DND-41 (cell line): ENCODE results near the gene GYG2.
"Not testable (repeated sequence)": the region's sequence is repeated elsewhere in the genome, so short reads cannot be mapped to it uniquely, and the experiment has no call there.

ENCODE experiments used
- ATAC-seq: fragments of 200-7000 bp; cut with Tn5 transposase; 3 replicates; pipeline ENCODE4 v1.9.1; 2021; ENCODE audit warnings: low read depth; ENCODE audit not compliant: insufficient read depth
- DNase-seq: peaks from one replicate; pipeline ENCODE4 v3.0.0-alpha.2; 2020
- H2AFZ ChIP-seq: 2 replicates; pipeline ENCODE4 v1.6.0; 2012; ENCODE audit warnings: low read depth, low read length
- H3K27ac ChIP-seq: 2 replicates; pipeline ENCODE4 v1.5.1; 2012; ENCODE audit warnings: low read length, inconsistent platforms
- H3K27me3 ChIP-seq: fragments of 200-600 bp; sonication (generic); 2 replicates; pipeline ENCODE4 v1.6.0; 2012; ENCODE audit warnings: low read length, mild to moderate bottlenecking, inconsistent platforms; ENCODE audit not compliant: insufficient read depth, poor library complexity
- H3K36me3 ChIP-seq: 2 replicates; pipeline ENCODE4 v1.5.1; 2012; ENCODE audit warnings: low read length, inconsistent platforms; ENCODE audit not compliant: insufficient read depth
- H3K4me1 ChIP-seq: 2 replicates; pipeline ENCODE4 v1.5.1; 2012; ENCODE audit warnings: mild to moderate bottlenecking, low read length; ENCODE audit not compliant: insufficient read depth
- H3K4me2 ChIP-seq: 2 replicates; pipeline ENCODE4 v1.6.0; 2012; ENCODE audit warnings: mild to moderate bottlenecking, moderate library complexity, low read length, inconsistent platforms; ENCODE audit not compliant: insufficient read depth
- H3K4me3 ChIP-seq, 2 experiments: fragments of 200-600 bp in 1 of 2; shearing (Covaris generic) in 1 of 2; 2 replicates each; pipeline ENCODE4 v1.5.1; 2012 to 2016; ENCODE audit warnings: inconsistent platforms in 2 of 2, low read length in 2 of 2, mild to moderate bottlenecking in 2 of 2, low read depth in 1 of 2, moderate library complexity in 1 of 2
- H3K79me2 ChIP-seq: 2 replicates; pipeline ENCODE4 v1.6.0; 2012; ENCODE audit warnings: low read length, inconsistent platforms; ENCODE audit not compliant: insufficient read depth
- H3K9ac ChIP-seq: 2 replicates; pipeline ENCODE4 v1.6.0; 2012; ENCODE audit warnings: low read depth, mild to moderate bottlenecking, inconsistent platforms, low read length, moderate library complexity
- H3K9me3 ChIP-seq: 2 replicates; pipeline ENCODE4 v1.5.1; 2012; ENCODE audit warnings: low read length, moderate library complexity, mild to moderate bottlenecking, inconsistent platforms; ENCODE audit not compliant: insufficient read depth, severe bottlenecking
- H4K20me1 ChIP-seq: 2 replicates; pipeline ENCODE4 v1.6.0; 2012; ENCODE audit warnings: low read length; ENCODE audit not compliant: insufficient read depth
- CTCF ChIP-seq: IDR thresholded peaks from 2 replicates; pipeline ENCODE4 v1.5.1; 2012; ENCODE audit warnings: borderline replicate concordance, low read length, moderate library complexity, mild to moderate bottlenecking; ENCODE audit not compliant: poor library complexity, severe bottlenecking; ENCODE audit errors: extremely low read depth
- EZH2 ChIP-seq: IDR thresholded peaks from 3 replicates; pipeline ENCODE4 v1.6.1; 2012; ENCODE audit warnings: borderline replicate concordance, low read depth, mild to moderate bottlenecking, moderate library complexity, low read length, inconsistent platforms; ENCODE audit not compliant: severe bottlenecking

The GYG2 gene

GRCh38 chrX:2889706-2890490 lies 61.2 kb downstream of the GYG2 start:
- not testable (repeated sequence) for H4K20me1 ChIP-seq, H3K36me3 ChIP-seq, H3K27me3 ChIP-seq, H3K27ac ChIP-seq, H3K9me3 ChIP-seq, H3K4me1 ChIP-seq, H3K79me2 ChIP-seq
- peak; percentile 22 for DNase-seq
- H2AFZ ChIP-seq = peak overlapping the region; percentile 70
- peak overlapping the region; percentile 56 for H3K4me2 ChIP-seq
- 0 out of 2 replicates have a peak overlapping the region, but pooled peaks have one; percentile 12 for H3K9ac ChIP-seq
- peak; percentile 69 for ATAC-seq
- peak overlapping the region in 1 of 2 experiments; percentile 46; a peak in 2 of 4 replicates for H3K4me3 ChIP-seq
- peak; percentile 55 for TF ChIP-seq CTCF

GRCh38 chrX:2890536-2891460 lies 62.1 kb downstream of the GYG2 start:
- not testable (repeated sequence) for H3K4me3 ChIP-seq, H3K27ac ChIP-seq, H3K27me3 ChIP-seq, DNase-seq, H4K20me1 ChIP-seq, H2AFZ ChIP-seq, H3K9ac ChIP-seq, H3K9me3 ChIP-seq, H3K4me1 ChIP-seq, ATAC-seq, H3K79me2 ChIP-seq, H3K36me3 ChIP-seq, H3K4me2 ChIP-seq

- Histone ChIP-seq H3K9ac (no peak overlapping the region), H3K79me2 (no peaks in the 10 kb centered on the region), H4K20me1 (no peaks in the 10 kb centered on the region), H3K4me2 (no peak overlapping the region), H3K9me3 (no peaks in the 10 kb centered on the region), H3K4me1 (peaks cover 8% of the 10 kb centered on the region; the same call in 1 of the 2 replicates), H3K4me3 (no peak overlapping the region), H2AFZ (no peak overlapping the region), H3K27me3 (no peaks in the 10 kb centered on the region), H3K27ac (no peak overlapping the region), H3K36me3 (no peaks in the 10 kb centered on the region)
- TF ChIP-seq CTCF (no peak), EZH2 (no peak)
- DNase-seq (no peak), ATAC-seq (no peak)
These were observed 64.1 kb downstream of the GYG2 start for GRCh38 chrX:2892816-2893215.

GRCh38 chrX:2894885-2895292 lies 66.2 kb downstream of the GYG2 start:
- H3K27me3 ChIP-seq = no peaks in the 10 kb centered on the region
- no peaks in the 10 kb centered on the region for H3K36me3 ChIP-seq
- H3K4me1 ChIP-seq = no peaks in the 10 kb centered on the region
- no peaks in the 10 kb centered on the region for H4K20me1 ChIP-seq
- ATAC-seq (no peak), DNase-seq (no peak)
- H2AFZ ChIP-seq = no peak overlapping the region
- H3K9ac ChIP-seq = no peak overlapping the region
- no peak overlapping the region for H3K27ac ChIP-seq
- H3K4me2 ChIP-seq = no peak overlapping the region
- no peaks in the 10 kb centered on the region for H3K79me2 ChIP-seq
- TF ChIP-seq CTCF = no peak
- TF ChIP-seq EZH2 = no peak
- no peaks in the 10 kb centered on the region for H3K9me3 ChIP-seq
- H3K4me3 ChIP-seq = no peak overlapping the region
